ENCODE results near the gene SPATC1L.

- no peak for TF ChIP-seq POLR2AphosphoS5 (IDR thresholded peaks at IDR 0.05; ENCODE audit: insufficient read depth, low read depth, low read length)
- TF ChIP-seq CTCF (IDR thresholded peaks at IDR 0.05; ENCODE audit: extremely low read depth in 1 of 2, insufficient read depth in 1 of 2, low read depth in 1 of 2, low read length in 2 of 2): no peak
- no peak for TF ChIP-seq MYC (IDR thresholded peaks at IDR 0.05; ENCODE audit: low read depth, low read length)
Observed at GRCh38 chr21:46180778-46181391, 3.4 kb downstream of the SPATC1L start.
